Measurements from ENCODE around the gene RPA4.
"Not testable (repeated sequence)": the region's sequence is repeated elsewhere in the genome, so short reads cannot be mapped to it uniquely, and the experiment has no call there.

Gene RPA4, protein sequence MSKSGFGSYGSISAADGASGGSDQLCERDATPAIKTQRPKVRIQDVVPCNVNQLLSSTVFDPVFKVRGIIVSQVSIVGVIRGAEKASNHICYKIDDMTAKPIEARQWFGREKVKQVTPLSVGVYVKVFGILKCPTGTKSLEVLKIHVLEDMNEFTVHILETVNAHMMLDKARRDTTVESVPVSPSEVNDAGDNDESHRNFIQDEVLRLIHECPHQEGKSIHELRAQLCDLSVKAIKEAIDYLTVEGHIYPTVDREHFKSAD

GRCh38 chrX:96883608-96884007 lies at the start of gene RPA4:
RPA4 (plus strand) TSS chrX:96883908; CDS start chrX:96884311, 403 bp downstream.
- DNase-seq: no peak

GRCh38 chrX:96834137-96834536 lies 49.6 kb upstream of the RPA4 start:
- no peak for DNase-seq

GRCh38 chrX:96835660-96836289 lies 47.9 kb upstream of the RPA4 start:
- no peak for DNase-seq

- DNase-seq: no peak
Observed at GRCh38 chrX:96837808-96838207, 45.9 kb upstream of the RPA4 start.

DNA sequence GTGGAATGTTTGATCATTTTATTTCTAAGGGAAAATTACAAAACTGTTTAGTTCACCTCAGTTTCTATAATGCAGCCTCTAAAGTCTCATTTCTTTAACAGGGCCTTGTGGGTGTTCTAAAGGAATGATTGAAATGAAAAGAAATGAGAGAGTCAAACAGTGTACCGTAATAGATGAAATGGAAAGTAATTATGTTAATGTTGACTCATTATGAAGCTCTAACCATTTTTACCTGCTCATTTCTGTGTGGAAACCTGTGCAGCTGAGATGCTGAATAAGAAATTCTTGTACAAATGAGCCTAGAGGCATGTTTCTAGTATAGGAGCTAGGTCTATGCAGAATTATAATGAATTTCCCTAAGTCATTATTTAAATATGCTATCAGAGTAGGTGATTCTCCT lies 45.2 kb upstream of the RPA4 start:
- no peak for DNase-seq

- no peak for DNase-seq
Observed at GRCh38 chrX:96841325-96841724, 42.4 kb upstream of the RPA4 start.

DNA sequence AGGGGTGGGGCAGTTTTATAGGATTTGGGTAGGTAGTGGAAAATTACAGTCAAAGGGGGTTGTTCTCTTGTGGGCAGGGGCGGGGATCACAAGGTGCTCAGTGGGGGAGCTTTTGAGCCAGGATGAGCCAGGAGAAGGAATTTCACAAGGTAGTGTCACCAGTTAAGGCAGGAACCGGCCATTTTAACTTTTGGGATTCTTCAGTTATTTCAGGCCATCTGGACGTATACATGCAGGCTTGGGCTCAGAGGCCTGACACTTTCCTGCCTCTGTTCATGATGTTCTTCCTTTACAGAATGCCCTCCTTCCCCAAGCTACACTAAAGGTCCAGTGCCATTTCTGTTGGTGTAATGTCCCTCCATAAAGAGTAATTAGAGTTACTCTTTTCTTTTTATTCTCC lies 41.8 kb upstream of the RPA4 start:
- DNase-seq: not testable (repeated sequence)

DNA sequence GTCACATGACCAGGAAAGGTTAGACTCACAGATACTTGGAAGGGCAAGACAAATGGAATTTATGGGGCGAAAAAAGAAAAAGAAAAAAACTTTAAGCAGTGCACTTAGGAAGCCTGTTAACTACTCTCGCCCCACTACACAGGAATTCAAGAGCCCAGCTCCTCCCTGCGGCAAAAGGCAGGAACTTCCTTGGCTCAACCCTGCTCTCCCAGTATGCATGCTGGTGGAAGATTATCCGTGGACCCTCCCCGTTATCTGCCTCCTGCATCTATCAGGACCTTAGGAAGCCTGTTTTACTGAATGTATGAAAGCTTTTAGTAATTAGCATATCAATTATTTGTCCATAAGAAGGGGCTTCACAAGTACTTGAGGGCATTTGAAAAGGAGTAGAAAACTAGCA lies 40.1 kb upstream of the RPA4 start:
- no peak for DNase-seq

GRCh38 chrX:96846841-96847240 lies 36.9 kb upstream of the RPA4 start:
- no peak for DNase-seq

DNA sequence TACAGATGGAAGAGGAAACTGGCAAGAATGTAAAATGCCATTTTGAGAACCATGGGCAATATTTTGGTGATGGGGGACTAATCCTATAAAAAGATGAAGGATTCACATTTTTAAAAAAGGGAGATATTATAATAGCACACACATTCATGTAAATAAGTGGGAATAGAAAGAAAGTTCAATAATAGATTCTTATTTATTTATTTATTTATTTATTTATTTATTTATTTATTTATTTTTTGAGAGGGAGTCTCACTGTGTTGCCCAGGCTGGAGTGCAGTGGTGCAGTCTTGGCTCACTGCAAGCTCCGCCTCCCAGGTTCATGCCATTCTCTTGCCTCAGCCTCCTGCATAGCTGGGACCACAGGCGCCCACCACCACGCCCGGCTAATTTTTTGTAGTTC lies 24.3 kb upstream of the RPA4 start:
- not testable (repeated sequence) for DNase-seq

GRCh38 chrX:96861218-96861617 lies 22.5 kb upstream of the RPA4 start:
- no peak for DNase-seq

- no peak for DNase-seq
Observed at GRCh38 chrX:96861661-96862060, 22.0 kb upstream of the RPA4 start.

- no peak for DNase-seq
Observed at GRCh38 chrX:96884027-96884426, 319 bp downstream of the RPA4 start.

- DNase-seq: no peak
Observed at GRCh38 chrX:96889726-96890125, 6.0 kb downstream of the RPA4 start.

DNA sequence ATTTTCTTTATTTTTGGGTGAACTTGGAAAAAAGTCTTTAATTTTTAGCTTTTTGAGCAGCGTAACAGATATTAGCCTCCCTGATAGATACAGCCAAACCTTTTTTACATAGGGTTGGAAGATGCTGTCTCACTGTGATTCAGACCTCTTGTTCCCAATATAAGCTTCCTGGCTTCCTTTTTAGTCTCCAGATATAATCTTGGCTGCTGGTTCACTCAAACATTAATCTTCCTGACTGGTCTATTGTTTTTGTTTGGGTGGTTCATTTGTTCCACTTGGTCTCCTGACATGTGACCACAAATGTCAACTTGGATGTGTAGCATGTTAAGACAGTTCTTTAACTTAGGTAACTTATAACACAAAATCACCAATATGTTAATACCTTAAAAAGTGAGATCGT lies 23.0 kb downstream of the RPA4 start:
- DNase-seq: no peak

GRCh38 chrX:96907516-96908272 lies 24.0 kb downstream of the RPA4 start:
- no peak for DNase-seq

- DNase-seq: no peak
Observed at GRCh38 chrX:96909291-96909690, 25.6 kb downstream of the RPA4 start.

- DNase-seq: no peak
Observed at GRCh38 chrX:96918864-96919263, 35.2 kb downstream of the RPA4 start.

GRCh38 chrX:96919672-96920071 lies 36.0 kb downstream of the RPA4 start:
- no peak for DNase-seq

- no peak for DNase-seq
Observed at GRCh38 chrX:96924581-96924980, 40.9 kb downstream of the RPA4 start.

DNA sequence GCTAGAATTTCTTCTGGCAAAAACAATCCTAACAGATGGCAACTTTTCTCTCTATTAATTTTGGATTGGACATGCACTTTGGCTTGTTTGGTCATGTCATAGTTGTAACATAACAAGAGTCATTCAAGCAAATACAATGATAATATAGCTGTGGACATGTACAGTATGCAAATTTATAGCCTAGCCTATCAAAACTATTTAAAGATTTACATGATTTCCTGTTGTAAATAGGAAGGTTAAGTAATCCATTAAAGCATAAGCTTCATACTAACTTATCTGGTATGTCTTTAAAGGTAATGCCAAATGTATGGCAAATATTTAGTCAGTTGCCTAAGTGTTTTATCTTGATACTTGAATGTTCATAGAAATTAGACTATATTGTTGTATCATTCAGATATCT lies 45.3 kb downstream of the RPA4 start:
- no peak for DNase-seq

Data from COR-L47 (cell line).